Panc1 (cell line): ENCODE results near the gene SLIT3. TPM values are rescaled to one million over a fixed set of nuclear protein-coding genes. Genes with fewer than 3 reads are reported as not detected.

Source experiments
- ATAC-seq: fragments of 200-7000 bp; cut with Tn5 transposase; 2 replicates; pipeline ENCODE4 v1.9.1; 2020; ENCODE audit warnings: mild to moderate bottlenecking, moderate library complexity
- BruUV-seq: library from RNA; stranded (reverse); fragments of 400-500 nt; replicated peaks from 2 replicates; lab custom pipeline; 2021; lab: Mats Ljungman, UMichigan
- CTCF ChIA-PET: fragments of 300-600 bp; sonication (Branson Sonifier 250); formaldehyde crosslinking; loops from one replicate; lab custom pipeline; 2022; ENCODE audit warnings: antibody characterized with exemption; lab: Charles Lee
- POLR2A ChIA-PET: fragments of 300-600 bp; sonication (Branson Sonifier 250); formaldehyde crosslinking; loops from one replicate; lab custom pipeline; 2022; ENCODE audit warnings: antibody characterized with exemption; lab: Charles Lee
- DNase-seq: peaks from one replicate; pipeline ENCODE4 v3.0.0-alpha.2; 2010; ENCODE audit warnings: low read depth, low spot score
- H3K27ac ChIP-seq: 2 replicates; pipeline ENCODE4 v1.5.1; 2011; ENCODE audit warnings: mild to moderate bottlenecking, low read length, inconsistent platforms
- H3K27me3 ChIP-seq: fragments of 200-500 bp; sonication (Bioruptor generic); 2 replicates; pipeline ENCODE4 v1.6.0; 2014; ENCODE audit warnings: low read length, inconsistent platforms; ENCODE audit not compliant: control insufficient read depth, insufficient read depth
- H3K36me3 ChIP-seq: fragments of 200-500 bp; sonication (Bioruptor generic); 2 replicates; pipeline ENCODE4 v1.5.1; 2014; ENCODE audit warnings: inconsistent platforms, mild to moderate bottlenecking, low read length, moderate library complexity; ENCODE audit not compliant: control insufficient read depth, insufficient read depth
- H3K4me1 ChIP-seq: 2 replicates; pipeline ENCODE4 v1.5.1; 2011; ENCODE audit warnings: inconsistent platforms, mild to moderate bottlenecking, low read length, moderate library complexity; ENCODE audit not compliant: control insufficient read depth, insufficient read depth
- H3K4me3 ChIP-seq, 2 experiments: 2 replicates each; pipeline ENCODE4 v1.5.1; 2011 to 2012; ENCODE audit warnings: low read depth in 2 of 2, low read length in 2 of 2, mild to moderate bottlenecking in 2 of 2, inconsistent platforms in 1 of 2, moderate library complexity in 1 of 2
- H3K9me3 ChIP-seq: fragments of 200-500 bp; sonication (Bioruptor generic); 2 replicates; pipeline ENCODE4 v1.5.1; 2014; ENCODE audit warnings: low read depth, mild to moderate bottlenecking, inconsistent platforms, low read length, moderate library complexity; ENCODE audit not compliant: control insufficient read depth, insufficient read depth
- CTCF ChIP-seq: fragments of 450-650 bp; IDR thresholded peaks from 2 replicates; pipeline ENCODE4 v1.5.1; 2017; ENCODE audit warnings: mild to moderate bottlenecking
- POLR2AphosphoS5 ChIP-seq: IDR thresholded peaks from 2 replicates; pipeline ENCODE4 v1.6.1; 2012; ENCODE audit warnings: mild to moderate bottlenecking, low read depth, low read length, moderate library complexity
- REST ChIP-seq, 2 experiments: IDR thresholded peaks; 2 replicates each; pipeline ENCODE4 v1.6.1; 2011 to 2012; ENCODE audit warnings: low read depth in 2 of 2, control low read depth in 1 of 2, low read length in 1 of 2, mild to moderate bottlenecking in 1 of 2, moderate library complexity in 1 of 2; ENCODE audit not compliant: insufficient read depth in 1 of 2
- SIN3A ChIP-seq: IDR thresholded peaks from 2 replicates; pipeline ENCODE4 v1.6.1; 2012; ENCODE audit warnings: low read depth, mild to moderate bottlenecking, low read length, moderate library complexity, borderline replicate concordance; ENCODE audit not compliant: insufficient read depth
- TCF7L2 ChIP-seq: IDR thresholded peaks from 2 replicates; pipeline ENCODE4 v1.6.1; 2011; ENCODE audit warnings: mild to moderate bottlenecking, low read depth, low read length, inconsistent platforms
- in situ Hi-C: cut with HindIII; loops from 2 replicates; pipeline ENCODE4 v1.10.0; 2016; ENCODE audit warnings: low sequenced_read_pairs, low pct_unique_long_range_greater_than_20kb
- intact Hi-C: fragments of 100-400 bp; cut with micrococcal nuclease; formaldehyde crosslinking; loops from one replicate; pipeline ENCODE4 v1.10.0; 2022; ENCODE audit not compliant: unreplicated experiment
- total RNA-seq: library from RNA; stranded (reverse); gene quantifications from one replicate; pipeline ENCODE4 v1.2.1, GENCODE V29; 2021; ENCODE audit not compliant: unreplicated experiment

SLIT3 gene
- total RNA-seq, 1 experiment from 2014 or later, result 26.4 TPM

- Histone ChIP-seq H3K9me3 (no peaks in the 10 kb centered on the region), H3K4me1 (no peaks in the 10 kb centered on the region), H3K27me3 (no peaks in the 10 kb centered on the region), H3K27ac (no peak overlapping the region), H3K36me3 (no peaks in the 10 kb centered on the region), H3K4me3 (no peak overlapping the region)
- ChIA-PET CTCF (interaction anchor here (2.0 kb wide), 1 partner anchor 13 kb away, joined by 8 read pairs; no protein-coding TSS in a partner anchor), POLR2A (no interaction called here)
- no peak for TF ChIP-seq CTCF
- TF ChIP-seq TCF7L2, result no peak
- TF ChIP-seq POLR2AphosphoS5, result no peak
- TF ChIP-seq SIN3A, result no peak
- TF ChIP-seq REST (IDR thresholded peaks at IDR 0.05; ENCODE audit: insufficient read depth in 1 of 2, low read depth in 2 of 2, low read length in 1 of 2), result no peak
- no peak for DNase-seq
- in situ Hi-C loops, result no loop called here
- intact Hi-C loops, result no loop called here
- BruUV-seq, result no TSS peak
- ATAC-seq, result no peak
Observed at GRCh38 chr5:168734620-168735300, 566.2 kb downstream of the SLIT3 start.

- Histone ChIP-seq H3K27ac (no peak overlapping the region), H3K4me1 (no peaks in the 10 kb centered on the region), H3K9me3 (0 out of 2 replicates have a peak, but pooled peaks cover 3% of the 10 kb centered on the region), H3K36me3 (no peaks in the 10 kb centered on the region), H3K27me3 (no peaks in the 10 kb centered on the region), H3K4me3 (no peak overlapping the region)
- intact Hi-C loops (no loop called here), in situ Hi-C loops (no loop called here)
- DNase-seq (no peak), ATAC-seq (no peak)
- POLR2A ChIA-PET, result no interaction called here
- no peak for TF ChIP-seq POLR2AphosphoS5
- BruUV-seq, result no TSS peak
- CTCF ChIA-PET, result interaction anchor here (2.0 kb wide), 1 partner anchor 14 kb away, joined by 8 read pairs; no protein-coding TSS in a partner anchor
Observed at GRCh38 chr5:168734119-168734518, 566.8 kb downstream of the SLIT3 start.

- BruUV-seq, result no TSS peak
- H3K27ac ChIP-seq, result no peak overlapping the region
- in situ Hi-C loops, result no loop called here
- no peak overlapping the region for H3K4me3 ChIP-seq
- ATAC-seq, result no peak
- no peak for DNase-seq
- H3K27me3 ChIP-seq, result no peaks in the 10 kb centered on the region
- 0 out of 2 replicates have a peak, but pooled peaks cover 3% of the 10 kb centered on the region for H3K9me3 ChIP-seq
- intact Hi-C loops, result no loop called here
- TF ChIP-seq CTCF (no peak), REST (IDR thresholded peaks at IDR 0.05; ENCODE audit: insufficient read depth in 1 of 2, low read depth in 2 of 2, low read length in 1 of 2) (no peak), TCF7L2 (no peak), POLR2AphosphoS5 (no peak), SIN3A (no peak)
- ChIA-PET POLR2A (no interaction called here), CTCF (no interaction called here)
- no peaks in the 10 kb centered on the region for H3K4me1 ChIP-seq
- H3K36me3 ChIP-seq, result no peaks in the 10 kb centered on the region
Observed at GRCh38 chr5:168728546-168729211, 572.3 kb downstream of the SLIT3 start.
